ENCODE data around the gene TMEM39A. TPM values are rescaled to one million over a fixed set of nuclear protein-coding genes. Genes with fewer than 3 reads are reported as not detected.

Gene TMEM39A
- total RNA-seq, 4 donors from 2014 or later, result 20.9 to 39.9 (median 29.9) TPM

DNA sequence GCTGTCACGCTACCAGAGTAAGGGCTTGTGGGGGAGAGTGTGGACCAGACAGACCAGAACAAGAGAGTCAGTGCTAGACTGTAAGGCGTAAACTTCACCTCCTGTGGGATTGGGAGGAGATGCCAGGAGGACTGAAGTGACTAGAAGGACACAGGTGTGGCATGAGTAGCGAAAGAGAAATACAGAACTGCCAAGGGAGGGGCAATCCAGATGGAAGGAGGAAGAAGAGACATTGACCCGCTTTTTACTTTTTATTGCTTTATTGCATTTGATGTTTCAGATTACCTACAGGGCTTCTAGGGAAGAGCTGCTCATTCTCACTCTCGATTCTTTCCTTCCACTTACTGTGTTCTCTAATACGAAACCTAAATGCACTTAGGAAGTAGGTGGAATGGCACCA is 7.5 kb upstream of the TMEM39A start:
- intact Hi-C loops (cut with DNase I; ENCODE audit: low total_unique reads), result no loop called here
- no peak overlapping the region for H3K4me3 ChIP-seq (ENCODE audit: low read depth, poor library complexity, severe bottlenecking)
- TF ChIP-seq, protein P1, sequence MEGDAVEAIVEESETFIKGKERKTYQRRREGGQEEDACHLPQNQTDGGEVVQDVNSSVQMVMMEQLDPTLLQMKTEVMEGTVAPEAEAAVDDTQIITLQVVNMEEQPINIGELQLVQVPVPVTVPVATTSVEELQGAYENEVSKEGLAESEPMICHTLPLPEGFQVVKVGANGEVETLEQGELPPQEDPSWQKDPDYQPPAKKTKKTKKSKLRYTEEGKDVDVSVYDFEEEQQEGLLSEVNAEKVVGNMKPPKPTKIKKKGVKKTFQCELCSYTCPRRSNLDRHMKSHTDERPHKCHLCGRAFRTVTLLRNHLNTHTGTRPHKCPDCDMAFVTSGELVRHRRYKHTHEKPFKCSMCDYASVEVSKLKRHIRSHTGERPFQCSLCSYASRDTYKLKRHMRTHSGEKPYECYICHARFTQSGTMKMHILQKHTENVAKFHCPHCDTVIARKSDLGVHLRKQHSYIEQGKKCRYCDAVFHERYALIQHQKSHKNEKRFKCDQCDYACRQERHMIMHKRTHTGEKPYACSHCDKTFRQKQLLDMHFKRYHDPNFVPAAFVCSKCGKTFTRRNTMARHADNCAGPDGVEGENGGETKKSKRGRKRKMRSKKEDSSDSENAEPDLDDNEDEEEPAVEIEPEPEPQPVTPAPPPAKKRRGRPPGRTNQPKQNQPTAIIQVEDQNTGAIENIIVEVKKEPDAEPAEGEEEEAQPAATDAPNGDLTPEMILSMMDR (IDR thresholded peaks at IDR 0.05), result no peak
- no peak for TF ChIP-seq POLR2A (IDR thresholded peaks at IDR 0.05)
- WGBS, 2 donors, result 91 to 94% methylated on average over 6 of the region's 6 CpGs
- DNase-seq (ENCODE audit: low spot score in 2 of 2), result no peak

DNA sequence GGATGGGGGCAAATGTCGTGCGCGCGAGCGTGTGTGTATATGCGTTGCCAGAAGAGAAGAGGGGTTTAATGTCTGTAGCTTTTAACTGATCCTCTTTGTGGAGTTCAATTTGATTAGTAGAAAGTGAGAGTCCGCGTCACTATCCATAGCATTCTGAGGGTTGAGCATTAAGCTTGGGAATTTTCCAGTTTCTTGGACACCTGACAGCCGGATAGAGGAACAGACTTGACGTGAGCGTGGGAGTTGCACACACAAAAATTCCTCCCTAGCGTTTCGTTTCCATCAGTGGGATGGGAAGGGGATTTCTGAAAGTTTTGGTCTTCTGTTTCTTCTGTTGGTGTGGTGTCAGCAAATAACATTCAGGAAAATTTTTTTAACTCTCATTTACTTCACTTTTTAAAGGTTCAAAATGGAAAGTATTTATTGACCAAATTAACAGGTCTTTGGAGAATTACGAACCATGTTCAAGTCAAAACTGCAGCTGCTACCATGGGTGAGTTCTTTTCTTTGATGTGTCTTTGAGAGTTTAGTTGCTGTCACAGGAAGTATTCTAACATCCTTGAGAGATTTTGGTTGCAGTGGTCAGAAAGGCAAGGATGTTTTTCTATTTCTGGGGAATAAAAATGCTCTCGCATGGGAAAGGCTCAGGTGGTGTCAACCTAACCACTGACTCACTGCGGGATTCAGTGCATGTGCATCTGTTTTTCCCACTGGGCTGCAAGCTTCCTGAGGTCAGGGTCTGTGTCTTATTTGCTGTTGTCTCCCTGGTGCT is 6.2 kb upstream of the TMEM39A start:
- DNase-seq (ENCODE audit: low spot score in 2 of 2), result no peak
- TF ChIP-seq POLR2A (IDR thresholded peaks at IDR 0.05), result no peak
- TF ChIP-seq, protein P1 (IDR thresholded peaks at IDR 0.05), result no peak
- H3K4me3 ChIP-seq (ENCODE audit: low read depth, poor library complexity, severe bottlenecking), result peak overlapping the region; percentile 87
- WGBS, 2 donors, result 12% methylated on average over 16 of the region's 16 CpGs
- intact Hi-C loops (cut with DNase I; ENCODE audit: low total_unique reads), result no loop called here

DNA sequence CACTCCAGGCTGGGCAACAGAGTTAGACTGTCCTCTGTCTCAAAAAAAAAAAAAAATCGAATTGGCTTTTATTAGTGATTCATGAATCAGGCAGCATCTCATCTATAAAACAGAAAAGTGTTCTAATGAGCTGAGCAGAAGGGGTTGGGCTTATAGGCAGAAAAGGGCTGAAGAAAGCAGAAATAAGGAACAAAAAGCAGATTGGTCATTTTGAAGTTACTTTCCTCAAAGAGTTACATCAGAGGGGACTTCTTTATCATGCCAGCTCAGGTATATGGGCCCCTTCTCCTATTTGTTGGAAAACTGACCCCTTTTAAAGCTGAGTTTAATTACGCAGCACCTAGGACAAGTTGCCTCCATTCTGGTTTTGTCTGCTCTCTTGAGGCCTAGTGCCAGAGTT is 4.6 kb upstream of the TMEM39A start:
- H3K4me3 ChIP-seq (ENCODE audit: low read depth, poor library complexity, severe bottlenecking), result no peak overlapping the region
- WGBS, 2 donors, result 80 to 86% methylated on average over 2 of the region's 2 CpGs
- intact Hi-C loops (cut with DNase I; ENCODE audit: low total_unique reads), result no loop called here

DNA sequence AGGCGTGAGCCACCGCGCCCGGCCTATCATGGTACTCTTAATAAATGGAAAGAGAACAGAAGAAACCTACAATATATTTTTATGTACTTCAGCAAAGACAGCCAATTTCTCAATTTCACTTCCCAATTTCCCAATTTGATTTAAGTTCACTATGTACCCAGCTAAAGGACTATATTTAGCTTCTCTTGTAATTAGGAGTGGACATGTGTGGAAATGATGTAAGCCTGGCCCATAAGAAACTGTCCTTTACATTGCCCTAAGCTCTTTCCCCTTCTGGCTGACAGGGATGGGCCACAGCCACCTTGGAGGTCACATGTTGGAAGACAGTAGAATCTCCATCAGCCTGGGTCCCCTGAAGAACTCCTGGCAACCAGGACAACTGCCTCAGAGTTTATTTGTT is 6.2 kb downstream of the TMEM39A start:
- no peak for TF ChIP-seq POLR2A (IDR thresholded peaks at IDR 0.05)
- DNase-seq (ENCODE audit: low spot score in 2 of 2), result no peak
- H3K4me3 ChIP-seq (ENCODE audit: low read depth, poor library complexity, severe bottlenecking), result no peak overlapping the region
- intact Hi-C loops (cut with DNase I; ENCODE audit: low total_unique reads), result no loop called here
- 70 to 71% methylated on average over 4 of the region's 4 CpGs for WGBS, 2 donors

More for the DNA sequence above, 4.6 kb upstream of the TMEM39A start:
- no peak for DNase-seq (ENCODE audit: low spot score in 2 of 2)
- no peak for TF ChIP-seq POLR2A (IDR thresholded peaks at IDR 0.05)
- TF ChIP-seq, protein P1 (IDR thresholded peaks at IDR 0.05), result no peak

DNA sequence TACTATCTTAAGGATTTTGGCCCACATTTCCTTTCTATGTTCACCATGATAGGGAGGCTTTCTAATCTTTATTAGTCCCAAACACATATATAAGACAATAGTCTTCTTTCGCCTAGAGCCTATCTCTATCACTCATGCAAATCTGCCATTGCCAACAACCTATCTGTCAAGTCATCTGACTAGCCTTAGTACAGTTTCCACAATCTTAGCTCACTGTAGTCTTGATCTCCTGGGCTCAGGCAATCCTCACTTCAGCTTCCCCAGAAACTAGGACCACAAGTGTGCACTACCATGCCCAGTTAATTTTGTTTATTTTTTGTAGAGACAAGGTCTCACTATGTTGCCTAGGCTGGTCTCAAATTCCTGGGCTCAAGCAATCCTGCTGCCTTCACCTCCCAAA is 6.9 kb downstream of the TMEM39A start:
- intact Hi-C loops (cut with DNase I; ENCODE audit: low total_unique reads), result no loop called here
- TF ChIP-seq, protein P1 (IDR thresholded peaks at IDR 0.05), result no peak
- TF ChIP-seq POLR2A (IDR thresholded peaks at IDR 0.05), result no peak
- H3K4me3 ChIP-seq (ENCODE audit: low read depth, poor library complexity, severe bottlenecking), result no peak overlapping the region
- no peak for DNase-seq (ENCODE audit: low spot score in 2 of 2)
- WGBS, 2 donors, result 90 to 97% methylated on average over 1 of the region's 1 CpG

DNA sequence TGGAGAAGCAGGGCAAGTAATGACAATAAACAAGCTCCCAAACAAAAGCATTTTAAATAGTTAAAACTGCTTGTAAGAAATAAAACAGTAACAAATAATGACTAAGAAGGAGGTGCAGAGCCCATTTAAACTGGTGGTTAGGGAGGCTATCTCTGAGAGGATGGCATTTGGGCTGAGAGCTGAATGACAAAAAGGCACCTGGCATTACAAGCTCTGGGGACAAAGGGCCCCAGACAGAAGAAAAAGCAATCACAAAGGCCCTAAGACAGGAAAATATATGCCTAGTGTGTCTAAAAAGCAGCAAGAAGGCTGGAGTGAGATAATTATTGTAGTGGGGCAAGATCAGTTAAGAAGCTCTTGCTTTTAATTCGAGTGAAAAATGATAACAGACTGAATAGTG is 9.6 kb downstream of the TMEM39A start:
- no peak overlapping the region for H3K4me3 ChIP-seq (ENCODE audit: low read depth, poor library complexity, severe bottlenecking)
- TF ChIP-seq, protein P1 (IDR thresholded peaks at IDR 0.05), result no peak
- TF ChIP-seq POLR2A (IDR thresholded peaks at IDR 0.05), result no peak
- 74 to 93% methylated on average over 1 of the region's 1 CpG for WGBS, 2 donors
- intact Hi-C loops (cut with DNase I; ENCODE audit: low total_unique reads), result no loop called here
- no peak for DNase-seq (ENCODE audit: low spot score in 2 of 2)
